ENCODE data around the gene HDGF.

HDGF gene

GRCh38 chr1:156750711-156751450, 594 bp downstream of the HDGF start:
- peak; percentile 56 to 83 for DNase-seq
- Histone ChIP-seq H3K36me3 (no peaks in the 10 kb centered on the region), H3K27me3 (no peaks in the 10 kb centered on the region), H3K9me3 (no peaks in the 10 kb centered on the region), H3K4me3 (peak overlapping the region; percentile 82 to 91), H3K27ac (peak overlapping the region; percentile 98 to 99), H3K4me1 (peaks cover 0 to 53% (median 48%) of the 10 kb centered on the region in 4 donors)
- peak in 1 of 2 experiments; percentile 34 for TF ChIP-seq CTCF (IDR thresholded peaks at IDR 0.05)
- intact Hi-C loops (cut with DNase I; ENCODE audit: low total_unique reads) = no loop called here

DNA sequence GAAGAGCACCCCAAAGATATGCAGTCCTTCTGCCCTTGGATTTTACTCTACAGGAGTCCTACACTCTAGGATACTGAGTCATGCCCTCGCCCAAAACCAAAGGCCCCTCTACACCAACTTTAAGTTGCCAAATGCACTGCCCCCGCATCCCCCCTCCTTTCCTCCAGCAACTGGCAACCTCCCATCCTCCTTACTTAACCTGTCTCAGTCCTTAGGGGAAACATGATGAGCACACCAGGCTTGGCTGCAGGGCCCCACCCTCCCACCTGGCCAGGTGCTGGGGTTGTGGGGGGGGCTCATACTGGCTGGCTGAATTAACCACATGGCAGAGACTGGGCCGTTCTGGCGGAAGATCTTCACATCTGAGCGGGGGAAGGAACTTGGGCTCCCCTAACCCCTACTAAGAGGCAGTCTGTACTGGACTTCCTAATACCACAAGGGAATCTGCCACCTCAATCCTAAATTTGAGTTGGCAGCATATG, 1.2 kb downstream of the HDGF start:
- intact Hi-C loops (cut with DNase I; ENCODE audit: low total_unique reads) = no loop called here
- Histone ChIP-seq H3K9me3 (no peaks in the 10 kb centered on the region), H3K4me3 (peak overlapping the region; percentile 82 to 91), H3K4me1 (peaks cover 0 to 60% (median 53%) of the 10 kb centered on the region in 4 donors), H3K36me3 (no peaks in the 10 kb centered on the region), H3K27me3 (no peaks in the 10 kb centered on the region), H3K27ac (peak overlapping the region; percentile 98 to 99)
- no peak for TF ChIP-seq CTCF (IDR thresholded peaks at IDR 0.05)
- no peak for DNase-seq

GRCh38 chr1:156749419-156750118, 1.9 kb downstream of the HDGF start:
- no peak for DNase-seq
- TF ChIP-seq CTCF (IDR thresholded peaks at IDR 0.05) = no peak
- H3K27ac ChIP-seq = peak overlapping the region; percentile 98 to 99
- H3K27me3 ChIP-seq = no peaks in the 10 kb centered on the region
- peak overlapping the region; percentile 82 to 91 for H3K4me3 ChIP-seq
- H3K36me3 ChIP-seq = peaks cover 0 to 6% (median 6%) of the 10 kb centered on the region in 3 donors
- intact Hi-C loops (cut with DNase I; ENCODE audit: low total_unique reads) = no loop called here
- H3K4me1 ChIP-seq = peaks cover 0 to 67% (median 57%) of the 10 kb centered on the region in 4 donors
- no peaks in the 10 kb centered on the region for H3K9me3 ChIP-seq

- Histone ChIP-seq H3K4me3 (peak overlapping the region; percentile 82 to 91), H3K36me3 (peaks cover 5 to 14% (median 13%) of the 10 kb centered on the region in 3 donors), H3K4me1 (peaks cover 0 to 70% (median 57%) of the 10 kb centered on the region in 4 donors), H3K27me3 (no peaks in the 10 kb centered on the region), H3K9me3 (no peaks in the 10 kb centered on the region), H3K27ac (peak overlapping the region; percentile 98 to 99)
- intact Hi-C loops (cut with DNase I; ENCODE audit: low total_unique reads) = no loop called here
- no peak for TF ChIP-seq CTCF (IDR thresholded peaks at IDR 0.05)
- DNase-seq = peak; percentile 75 to 81
These were observed 2.6 kb downstream of the HDGF start for GRCh38 chr1:156748670-156749418.
